Caco-2 (cell line): Measurements from ENCODE around the gene SORCS2. TPM values are rescaled to one million over a fixed set of nuclear protein-coding genes. Genes with fewer than 3 reads are reported as not detected.

ENCODE experiments used
- BruUV-seq: library from RNA; stranded (reverse); fragments of 400-500 nt; replicated peaks from 2 replicates; lab custom pipeline; 2021; lab: Mats Ljungman, UMichigan
- CTCF ChIA-PET: fragments of 300-600 bp; sonication (Branson Sonifier 250); formaldehyde crosslinking; loops from one replicate; lab custom pipeline; 2022; ENCODE audit warnings: antibody characterized with exemption; lab: Charles Lee
- POLR2A ChIA-PET: fragments of 300-600 bp; sonication (Branson Sonifier 250); formaldehyde crosslinking; loops from one replicate; lab custom pipeline; 2022; ENCODE audit warnings: antibody characterized with exemption; lab: Charles Lee
- DNase-seq, 2 experiments: peaks; one replicate each; pipeline versions ENCODE4 v3.0.0 to v3.0.0-alpha.2; 2020 to 2022
- H3K27me3 ChIP-seq: replicated peaks from 2 replicates; pipeline ENCODE4 v1.6.0; 2011; ENCODE audit warnings: low read length; ENCODE audit not compliant: control insufficient read depth, insufficient read depth
- H3K36me3 ChIP-seq: 2 replicates; pipeline ENCODE4 v1.5.1; 2011; ENCODE audit warnings: low read length; ENCODE audit not compliant: control insufficient read depth, insufficient read depth
- H3K4me1 ChIP-seq: fragments of 250-450 bp; sonication (Bioruptor Pico); 2 replicates; pipeline ENCODE4 v1.5.1; 2020; ENCODE audit warnings: mild to moderate bottlenecking
- H3K4me3 ChIP-seq: 2 replicates; pipeline ENCODE4 v1.5.1; 2011; ENCODE audit warnings: low read depth, mild to moderate bottlenecking, control low read depth, low read length
- H3K9me3 ChIP-seq: fragments of 250-450 bp; sonication (Bioruptor Pico); 2 replicates; pipeline ENCODE4 v1.5.1; 2020; ENCODE audit warnings: mild to moderate bottlenecking, moderate library complexity
- H3K27ac Mint-ChIP-seq: one replicate; pipeline ENCODE4 v1.8.0; 2022; ENCODE audit warnings: mixed read lengths; ENCODE audit not compliant: unreplicated experiment
- H3K27me3 Mint-ChIP-seq: one replicate; pipeline ENCODE4 v1.8.0; 2022; ENCODE audit warnings: mixed read lengths; ENCODE audit not compliant: insufficient read depth, unreplicated experiment
- H3K36me3 Mint-ChIP-seq: one replicate; pipeline ENCODE4 v1.8.0; 2022; ENCODE audit warnings: mild to moderate bottlenecking, mixed read lengths; ENCODE audit not compliant: insufficient read depth, unreplicated experiment
- H3K4me1 Mint-ChIP-seq: one replicate; pipeline ENCODE4 v1.8.0; 2022; ENCODE audit warnings: low read depth, mixed read lengths; ENCODE audit not compliant: unreplicated experiment
- H3K4me3 Mint-ChIP-seq: one replicate; pipeline ENCODE4 v1.8.0; 2022; ENCODE audit warnings: mild to moderate bottlenecking, moderate library complexity, mixed read lengths; ENCODE audit not compliant: unreplicated experiment
- H3K9me3 Mint-ChIP-seq: one replicate; pipeline ENCODE4 v1.8.0; 2022; ENCODE audit warnings: mixed read lengths; ENCODE audit not compliant: unreplicated experiment
- CTCF ChIP-seq, 2 experiments: fragments of 200-600 bp in 1 of 2; IDR thresholded peaks; 1 replicate in 1 of 2; 2 replicates in 1 of 2; pipeline versions ENCODE4 v1.5.1 to v1.8.0; 2011 to 2022; ENCODE audit warnings: antibody characterized with exemption in 1 of 2, control low read depth in 1 of 2, inconsistent platforms in 1 of 2, low read depth in 1 of 2, low read length in 1 of 2, mild to moderate bottlenecking in 1 of 2, moderate library complexity in 1 of 2; ENCODE audit not compliant: insufficient read depth in 1 of 2, severe bottlenecking in 1 of 2, unreplicated experiment in 1 of 2
- intact Hi-C: fragments of 100-400 bp; cut with micrococcal nuclease; formaldehyde crosslinking; loops from one replicate; pipeline ENCODE4 v1.10.0; 2022; ENCODE audit not compliant: unreplicated experiment
- total RNA-seq: library from RNA; stranded (reverse); gene quantifications from 2 replicates; pipeline ENCODE4 v1.2.3, GENCODE V29; 2022

The SORCS2 gene
- total RNA-seq, 1 experiment from 2014 or later, result 1.6 TPM

GRCh38 chr4:7477695-7478094, 285.4 kb downstream of the SORCS2 start:
- H3K4me3 ChIP-seq, result no peak overlapping the region
- DNase-seq, result no peak
- TF ChIP-seq CTCF (IDR thresholded peaks at IDR 0.05; ENCODE audit: insufficient read depth in 1 of 2, low read depth in 1 of 2, low read length in 1 of 2, severe bottlenecking in 1 of 2, unreplicated experiment in 1 of 2), result no peak
- H3K36me3 ChIP-seq, result no peaks in the 10 kb centered on the region
- H3K27me3 ChIP-seq, result no peaks in the 10 kb centered on the region
- no peaks in the 10 kb centered on the region for H3K27me3 Mint-ChIP-seq
- H3K4me1 Mint-ChIP-seq, result no peaks in the 10 kb centered on the region
- no peaks in the 10 kb centered on the region for H3K4me1 ChIP-seq
- H3K4me3 Mint-ChIP-seq, result no peak overlapping the region
- no peaks in the 10 kb centered on the region for H3K9me3 Mint-ChIP-seq
- ChIA-PET POLR2A (no interaction called here), CTCF (no interaction called here)
- H3K36me3 Mint-ChIP-seq, result peaks cover 3% of the 10 kb centered on the region
- no TSS peak for BruUV-seq
- no peaks in the 10 kb centered on the region for H3K9me3 ChIP-seq
- H3K27ac Mint-ChIP-seq, result no peak overlapping the region
- intact Hi-C loops, result no loop called here

GRCh38 chr4:7478665-7479064, 286.3 kb downstream of the SORCS2 start:
- ChIA-PET POLR2A (no interaction called here), CTCF (interaction anchor here (0.6 to 1.0 kb wide), 2 partner anchors 12 to 334 kb away, joined by 3 read pairs; no protein-coding TSS in a partner anchor)
- no peak overlapping the region for H3K4me3 ChIP-seq
- Mint-ChIP-seq H3K9me3 (no peaks in the 10 kb centered on the region), H3K4me3 (no peak overlapping the region), H3K27me3 (no peaks in the 10 kb centered on the region), H3K4me1 (no peaks in the 10 kb centered on the region), H3K36me3 (peaks cover 6% of the 10 kb centered on the region), H3K27ac (no peak overlapping the region)
- no peak for TF ChIP-seq CTCF (IDR thresholded peaks at IDR 0.05; ENCODE audit: insufficient read depth in 1 of 2, low read depth in 1 of 2, low read length in 1 of 2, severe bottlenecking in 1 of 2, unreplicated experiment in 1 of 2)
- no TSS peak for BruUV-seq
- no peaks in the 10 kb centered on the region for H3K4me1 ChIP-seq
- H3K9me3 ChIP-seq, result no peaks in the 10 kb centered on the region
- H3K27me3 ChIP-seq, result no peaks in the 10 kb centered on the region
- no peaks in the 10 kb centered on the region for H3K36me3 ChIP-seq
- DNase-seq, result no peak
- intact Hi-C loops, result no loop called here

- TF ChIP-seq CTCF (IDR thresholded peaks at IDR 0.05; ENCODE audit: insufficient read depth in 1 of 2, low read depth in 1 of 2, low read length in 1 of 2, severe bottlenecking in 1 of 2, unreplicated experiment in 1 of 2), result no peak
- Mint-ChIP-seq H3K4me1 (no peaks in the 10 kb centered on the region), H3K9me3 (no peaks in the 10 kb centered on the region), H3K36me3 (peaks cover 6% of the 10 kb centered on the region), H3K4me3 (no peak overlapping the region), H3K27me3 (peaks cover 3% of the 10 kb centered on the region), H3K27ac (no peak overlapping the region)
- no peak for DNase-seq
- H3K4me1 ChIP-seq, result no peaks in the 10 kb centered on the region
- intact Hi-C loops, result no loop called here
- no peaks in the 10 kb centered on the region for H3K9me3 ChIP-seq
- no peaks in the 10 kb centered on the region for H3K36me3 ChIP-seq
- H3K4me3 ChIP-seq, result no peak overlapping the region
- no peaks in the 10 kb centered on the region for H3K27me3 ChIP-seq
- ChIA-PET POLR2A (no interaction called here), CTCF (no interaction called here)
- no TSS peak for BruUV-seq
These were observed 288.1 kb downstream of the SORCS2 start for GRCh38 chr4:7480423-7480822.
